ENCODE results near the gene AZI2. TPM values are rescaled to one million over a fixed set of nuclear protein-coding genes. Genes with fewer than 3 reads are reported as not detected.

AZI2 gene
- total RNA-seq, 4 donors from 2014 or later: 42.1 to 178 (median 54.8) TPM

DNA sequence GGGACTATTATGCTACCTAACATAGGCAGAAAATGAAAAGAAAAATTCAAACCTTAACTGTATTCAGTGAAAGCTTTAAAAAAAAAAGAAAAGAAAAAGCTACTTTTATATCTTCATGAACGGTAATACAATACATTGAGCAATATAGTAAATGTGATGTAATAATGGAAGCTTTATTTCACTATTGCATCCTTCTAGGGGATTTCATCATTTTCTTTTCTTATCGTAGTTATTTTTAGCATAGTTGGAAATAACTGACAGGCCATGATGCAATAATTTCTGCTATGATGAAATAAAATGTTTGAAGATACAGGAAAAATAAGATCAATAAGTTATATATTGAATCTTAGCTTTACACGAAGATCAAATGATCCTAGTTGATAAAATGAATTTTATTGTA, 40.4 kb downstream of the AZI2 start:
- no peak for DNase-seq
- intact Hi-C loops (cut with DNase I): no loop called here
- H3K27me3 ChIP-seq: no peaks in the 10 kb centered on the region
- H3K4me1 ChIP-seq: no peaks in the 10 kb centered on the region
- no peaks in the 10 kb centered on the region for H3K9me3 ChIP-seq
- H3K36me3 ChIP-seq: no peaks in the 10 kb centered on the region
- 70 to 77% methylated on average over 3 of the region's 3 CpGs for WGBS, 2 donors
- TF ChIP-seq, protein P1, sequence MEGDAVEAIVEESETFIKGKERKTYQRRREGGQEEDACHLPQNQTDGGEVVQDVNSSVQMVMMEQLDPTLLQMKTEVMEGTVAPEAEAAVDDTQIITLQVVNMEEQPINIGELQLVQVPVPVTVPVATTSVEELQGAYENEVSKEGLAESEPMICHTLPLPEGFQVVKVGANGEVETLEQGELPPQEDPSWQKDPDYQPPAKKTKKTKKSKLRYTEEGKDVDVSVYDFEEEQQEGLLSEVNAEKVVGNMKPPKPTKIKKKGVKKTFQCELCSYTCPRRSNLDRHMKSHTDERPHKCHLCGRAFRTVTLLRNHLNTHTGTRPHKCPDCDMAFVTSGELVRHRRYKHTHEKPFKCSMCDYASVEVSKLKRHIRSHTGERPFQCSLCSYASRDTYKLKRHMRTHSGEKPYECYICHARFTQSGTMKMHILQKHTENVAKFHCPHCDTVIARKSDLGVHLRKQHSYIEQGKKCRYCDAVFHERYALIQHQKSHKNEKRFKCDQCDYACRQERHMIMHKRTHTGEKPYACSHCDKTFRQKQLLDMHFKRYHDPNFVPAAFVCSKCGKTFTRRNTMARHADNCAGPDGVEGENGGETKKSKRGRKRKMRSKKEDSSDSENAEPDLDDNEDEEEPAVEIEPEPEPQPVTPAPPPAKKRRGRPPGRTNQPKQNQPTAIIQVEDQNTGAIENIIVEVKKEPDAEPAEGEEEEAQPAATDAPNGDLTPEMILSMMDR (IDR thresholded peaks at IDR 0.05): no peak
- TF ChIP-seq POLR2A (IDR thresholded peaks at IDR 0.05): no peak
- no peak overlapping the region for H3K4me3 ChIP-seq
- no peak overlapping the region for H3K27ac ChIP-seq

DNA sequence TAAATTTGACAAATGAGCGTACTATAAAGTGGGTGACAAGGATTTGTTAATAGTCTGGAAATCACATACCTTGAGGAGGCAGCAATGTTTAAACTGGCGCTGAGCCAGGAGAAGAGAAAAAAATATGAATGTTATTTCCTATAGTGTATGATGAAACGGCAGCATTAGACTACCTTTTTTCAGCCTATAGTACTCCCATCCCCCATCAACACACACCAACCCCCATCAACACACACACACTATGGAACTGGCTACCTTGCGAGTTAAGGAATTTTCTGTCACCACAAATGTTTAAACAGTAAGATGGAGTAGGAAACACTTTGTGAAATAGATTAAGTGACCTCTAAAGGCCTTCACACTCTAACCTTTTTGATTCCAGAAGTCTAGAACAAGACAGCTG, 46.9 kb downstream of the AZI2 start:
- no peak for DNase-seq
- Histone ChIP-seq H3K27ac (no peak overlapping the region), H3K4me3 (no peak overlapping the region), H3K4me1 (no peaks in the 10 kb centered on the region), H3K36me3 (peaks cover 0 to 3% (median 0%) of the 10 kb centered on the region in 3 donors), H3K9me3 (no peaks in the 10 kb centered on the region), H3K27me3 (no peaks in the 10 kb centered on the region)
- WGBS, 2 donors: 85 to 87% methylated on average over 4 of the region's 4 CpGs
- intact Hi-C loops (cut with DNase I): no loop called here
- TF ChIP-seq POLR2A (IDR thresholded peaks at IDR 0.05): no peak
- TF ChIP-seq, protein P1 (IDR thresholded peaks at IDR 0.05): no peak

DNA sequence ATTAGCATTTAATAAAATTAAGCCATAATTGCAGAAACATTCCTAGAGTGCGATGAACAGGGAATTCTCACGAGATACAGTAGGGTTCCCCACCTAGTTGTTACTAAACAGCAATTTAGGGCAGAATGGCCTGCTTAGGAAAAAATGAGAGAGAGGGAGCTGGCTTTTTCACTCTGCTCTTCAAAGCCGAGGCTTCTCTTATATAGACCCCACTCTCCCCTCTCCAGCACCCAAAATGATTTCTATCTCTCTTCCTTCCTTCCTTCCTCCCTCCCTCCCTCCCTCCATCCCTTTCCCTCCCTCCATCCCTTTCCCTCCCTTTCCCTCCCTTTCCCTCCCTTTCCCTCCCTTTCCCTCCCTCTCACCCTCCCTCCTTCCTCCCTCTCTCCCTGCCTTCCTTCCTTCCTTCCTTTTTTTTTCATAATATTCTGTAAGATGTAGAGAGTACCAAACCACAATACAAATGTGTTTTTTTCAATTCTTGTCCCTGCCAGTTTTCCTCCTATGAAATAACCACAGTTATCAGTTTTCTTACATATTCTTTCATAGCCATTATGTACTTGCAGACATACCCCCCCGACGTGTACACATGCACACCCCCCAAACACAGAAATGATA, 48.2 kb downstream of the AZI2 start:
- DNase-seq: no peak
- Histone ChIP-seq H3K4me1 (no peaks in the 10 kb centered on the region), H3K36me3 (peaks cover 0 to 3% (median 0%) of the 10 kb centered on the region in 3 donors), H3K4me3 (no peak overlapping the region), H3K27ac (no peak overlapping the region), H3K27me3 (no peaks in the 10 kb centered on the region), H3K9me3 (no peaks in the 10 kb centered on the region)
- TF ChIP-seq, protein P1 (IDR thresholded peaks at IDR 0.05): no peak
- no peak for TF ChIP-seq POLR2A (IDR thresholded peaks at IDR 0.05)
- intact Hi-C loops (cut with DNase I): no loop called here
- WGBS, 2 donors: 92 to 93% methylated on average over 5 of the region's 5 CpGs

DNA sequence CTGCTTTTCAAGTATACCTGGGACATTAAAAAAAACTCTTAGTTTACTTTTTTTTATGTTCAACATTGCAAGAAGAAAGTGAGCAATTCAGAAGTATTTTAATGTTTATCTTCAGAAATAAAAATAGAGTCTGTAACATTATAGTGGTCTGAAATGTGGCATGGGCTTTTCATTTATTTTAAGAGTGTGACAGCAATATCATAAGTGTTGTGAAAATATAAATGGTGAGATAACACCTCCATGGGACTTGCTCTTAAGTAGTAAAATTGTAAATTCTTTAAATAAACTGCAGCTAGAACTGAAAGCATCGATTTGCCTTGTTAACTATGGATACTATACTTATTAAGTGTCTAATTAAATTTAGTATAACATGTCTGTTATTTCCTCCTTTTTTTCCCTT, 48.9 kb downstream of the AZI2 start:
- Histone ChIP-seq H3K27ac (no peak overlapping the region), H3K9me3 (no peaks in the 10 kb centered on the region), H3K4me3 (no peak overlapping the region), H3K36me3 (peaks cover 0 to 3% (median 0%) of the 10 kb centered on the region in 3 donors), H3K27me3 (no peaks in the 10 kb centered on the region), H3K4me1 (no peaks in the 10 kb centered on the region)
- DNase-seq: no peak
- intact Hi-C loops (cut with DNase I): no loop called here
- TF ChIP-seq, protein P1 (IDR thresholded peaks at IDR 0.05): no peak
- TF ChIP-seq POLR2A (IDR thresholded peaks at IDR 0.05): no peak
- WGBS, 2 donors: 93 to 100% methylated on average over 1 of the region's 1 CpG

DNA sequence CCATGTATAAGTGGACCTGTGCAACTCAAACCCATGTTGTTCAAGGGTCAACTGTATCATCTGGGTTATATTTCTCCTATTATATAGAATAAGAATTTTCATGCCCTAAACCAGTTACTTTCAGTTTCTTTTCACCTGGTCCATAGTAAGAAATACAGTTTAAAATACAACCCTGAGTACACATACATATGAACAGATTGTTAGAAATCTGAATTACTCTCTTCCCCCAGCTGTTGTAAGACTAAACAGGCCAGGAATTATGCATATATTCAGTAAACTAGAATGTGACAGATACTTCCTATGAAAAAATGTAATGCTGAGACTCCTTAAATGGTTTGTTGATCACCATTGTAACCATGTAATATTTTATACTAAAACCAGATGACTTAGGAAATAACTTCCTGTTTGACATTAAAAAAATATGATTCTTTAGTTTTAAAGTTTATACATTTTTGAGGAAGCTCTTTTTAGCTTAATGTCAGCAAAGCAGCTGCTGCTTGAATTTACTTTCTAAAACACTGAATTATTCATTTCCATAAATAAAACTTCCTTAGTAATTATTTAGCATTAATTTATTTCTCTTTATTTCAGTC, 52.6 kb downstream of the AZI2 start:
- H3K27me3 ChIP-seq: no peaks in the 10 kb centered on the region
- no peaks in the 10 kb centered on the region for H3K4me1 ChIP-seq
- H3K9me3 ChIP-seq: no peaks in the 10 kb centered on the region
- no peak overlapping the region for H3K27ac ChIP-seq
- no peak for DNase-seq
- peak overlapping the region in 1 of 4 donors; percentile 37 for H3K4me3 ChIP-seq
- intact Hi-C loops (cut with DNase I): no loop called here
- H3K36me3 ChIP-seq: peaks cover 0 to 5% (median 0%) of the 10 kb centered on the region in 3 donors
- TF ChIP-seq, protein P1 (IDR thresholded peaks at IDR 0.05): no peak
- TF ChIP-seq POLR2A (IDR thresholded peaks at IDR 0.05): no peak

Measured in esophagus squamous epithelium (tissue), 5 donors.